ENCODE results near the gene RXFP4.

GRCh38 chr1:155920717-155921116, 20.7 kb upstream of the RXFP4 start:
- TF ChIP-seq, protein P1, sequence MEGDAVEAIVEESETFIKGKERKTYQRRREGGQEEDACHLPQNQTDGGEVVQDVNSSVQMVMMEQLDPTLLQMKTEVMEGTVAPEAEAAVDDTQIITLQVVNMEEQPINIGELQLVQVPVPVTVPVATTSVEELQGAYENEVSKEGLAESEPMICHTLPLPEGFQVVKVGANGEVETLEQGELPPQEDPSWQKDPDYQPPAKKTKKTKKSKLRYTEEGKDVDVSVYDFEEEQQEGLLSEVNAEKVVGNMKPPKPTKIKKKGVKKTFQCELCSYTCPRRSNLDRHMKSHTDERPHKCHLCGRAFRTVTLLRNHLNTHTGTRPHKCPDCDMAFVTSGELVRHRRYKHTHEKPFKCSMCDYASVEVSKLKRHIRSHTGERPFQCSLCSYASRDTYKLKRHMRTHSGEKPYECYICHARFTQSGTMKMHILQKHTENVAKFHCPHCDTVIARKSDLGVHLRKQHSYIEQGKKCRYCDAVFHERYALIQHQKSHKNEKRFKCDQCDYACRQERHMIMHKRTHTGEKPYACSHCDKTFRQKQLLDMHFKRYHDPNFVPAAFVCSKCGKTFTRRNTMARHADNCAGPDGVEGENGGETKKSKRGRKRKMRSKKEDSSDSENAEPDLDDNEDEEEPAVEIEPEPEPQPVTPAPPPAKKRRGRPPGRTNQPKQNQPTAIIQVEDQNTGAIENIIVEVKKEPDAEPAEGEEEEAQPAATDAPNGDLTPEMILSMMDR (IDR thresholded peaks at IDR 0.05): no peak
- no peak for TF ChIP-seq EZH2 (IDR thresholded peaks at IDR 0.05; ENCODE audit: borderline replicate concordance, insufficient read depth, low read depth, low read length, poor library complexity, severe bottlenecking)

Measured in B cell (primary cell).